HepG2 (cell line): Measurements from ENCODE around the gene ARTN. TPM values are rescaled to one million over a fixed set of nuclear protein-coding genes. Genes with fewer than 3 reads are reported as not detected.

Experiments
- ATF6 ChIP-seq: sonication (generic); formaldehyde crosslinking; conservative IDR thresholded peaks from 2 replicates; pipeline ENCODE4 v1.4.0; 2020; ENCODE audit warnings: missing genetic modification reagents
- CREM ChIP-seq, 2 experiments: sonication (generic) in 1 of 2; formaldehyde crosslinking in 1 of 2; IDR thresholded peaks; 2 replicates each; pipeline versions ENCODE4 v1.4.0 to v1.6.1; 2016 to 2020; ENCODE audit warnings: antibody characterized with exemption in 1 of 2, mild to moderate bottlenecking in 1 of 2, missing genetic modification reagents in 1 of 2
- ETV5 ChIP-seq: IDR thresholded peaks from 2 replicates; pipeline ENCODE4 v1.6.1; 2018; ENCODE audit warnings: missing biosample characterization, missing genetic modification reagents, inconsistent platforms, borderline replicate concordance
- FOXK2 ChIP-seq: fragments of 450-650 bp; IDR thresholded peaks from 2 replicates; pipeline ENCODE4 v1.6.1; 2016
- HCFC1 ChIP-seq: fragments of 150-350 bp; IDR thresholded peaks from 2 replicates; pipeline ENCODE4 v1.6.1; 2014; ENCODE audit warnings: low read depth, low read length
- HDAC2 ChIP-seq: sonication (generic); formaldehyde crosslinking; IDR thresholded peaks from 2 replicates; pipeline ENCODE4 v1.4.0; 2020; ENCODE audit warnings: missing genetic modification reagents
- HNF4G ChIP-seq, 2 experiments: sonication (generic) in 1 of 2; formaldehyde crosslinking in 1 of 2; IDR thresholded peaks; 2 replicates each; pipeline versions ENCODE4 v1.4.0 to v1.6.1; 2011 to 2020; ENCODE audit warnings: borderline replicate concordance in 2 of 2, low read depth in 2 of 2, mild to moderate bottlenecking in 2 of 2, low read length in 1 of 2, missing genetic modification reagents in 1 of 2, moderate library complexity in 1 of 2
- KAT8 ChIP-seq: IDR thresholded peaks from 2 replicates; pipeline ENCODE4 v1.6.1; 2016; ENCODE audit warnings: missing genetic modification reagents, missing compliant biosample characterization
- KLF15 ChIP-seq: sonication (generic); formaldehyde crosslinking; IDR thresholded peaks from 2 replicates; pipeline ENCODE4 v1.8.1; 2023; ENCODE audit warnings: borderline replicate concordance, mild to moderate bottlenecking, inconsistent platforms, missing genetic modification reagents, mixed read lengths
- NFE2L1 ChIP-seq: sonication (generic); formaldehyde crosslinking; IDR thresholded peaks from 2 replicates; pipeline ENCODE4 v1.4.0; 2020; ENCODE audit warnings: missing genetic modification reagents, mild to moderate bottlenecking, borderline replicate concordance
- NRL ChIP-seq: sonication (generic); formaldehyde crosslinking; IDR thresholded peaks from 2 replicates; pipeline ENCODE4 v1.5.0; 2020; ENCODE audit warnings: missing genetic modification reagents, mild to moderate bottlenecking, moderate library complexity, borderline replicate concordance
- PAF1 ChIP-seq: IDR thresholded peaks from 2 replicates; pipeline ENCODE4 v1.6.1; 2016; ENCODE audit warnings: missing genetic modification reagents, missing compliant biosample characterization
- PREB ChIP-seq: sonication (generic); formaldehyde crosslinking; IDR thresholded peaks from 2 replicates; pipeline ENCODE4 v1.4.0; 2020; ENCODE audit warnings: missing genetic modification reagents
- SNAPC2 ChIP-seq: sonication (generic); formaldehyde crosslinking; IDR thresholded peaks from 2 replicates; pipeline ENCODE4 v1.8.1; 2022; ENCODE audit warnings: mild to moderate bottlenecking, missing genetic modification reagents
- TAF15 ChIP-seq: fragments of 200-400 bp; formaldehyde crosslinking; IDR thresholded peaks from one replicate; pipeline ENCODE4 v1.6.1; 2018; ENCODE audit warnings: mild to moderate bottlenecking, low read depth, low read length; ENCODE audit not compliant: poor library complexity, severe bottlenecking
- TFDP2 ChIP-seq: sonication (generic); formaldehyde crosslinking; IDR thresholded peaks from 2 replicates; pipeline ENCODE4 v1.4.0; 2020; ENCODE audit warnings: missing genetic modification reagents
- UBTF ChIP-seq: sonication (generic); formaldehyde crosslinking; IDR thresholded peaks from 2 replicates; pipeline ENCODE4 v1.4.0; 2020; ENCODE audit warnings: mild to moderate bottlenecking, missing genetic modification reagents
- ZNF274 ChIP-seq: sonication (generic); formaldehyde crosslinking; IDR thresholded peaks from 2 replicates; pipeline ENCODE4 v1.5.1; 2020; ENCODE audit warnings: mild to moderate bottlenecking, missing genetic modification reagents
- ZNF296 ChIP-seq: sonication (generic); formaldehyde crosslinking; conservative IDR thresholded peaks from 2 replicates; pipeline ENCODE4 v1.5.0; 2020; ENCODE audit warnings: mild to moderate bottlenecking, missing genetic modification reagents
- ZNF3 ChIP-seq: IDR thresholded peaks from 2 replicates; pipeline ENCODE4 v1.7.0; 2017; ENCODE audit warnings: inconsistent platforms
- ZNF788 ChIP-seq: sonication (generic); formaldehyde crosslinking; IDR thresholded peaks from 2 replicates; pipeline ENCODE4 v1.5.0; 2020; ENCODE audit warnings: mild to moderate bottlenecking, missing genetic modification reagents, borderline replicate concordance
- polyA plus RNA-seq, 8 experiments: library from polyadenylated mRNA; depleted of rRNA in 3 of 8; stranded (reverse) in 7 of 8; unstranded in 1 of 8; fragments of >200 nt; fragmentation: Illumina TruSeq in 4 of 8; extraction: Trizol in 4 of 8; gene quantifications; 2 replicates each; pipeline versions ENCODE4 v1.2.1 to v1.2.3, GENCODE V29; 2011 to 2016; ENCODE audit warnings: low read depth in 4 of 8, missing spikeins in 1 of 8, mixed read lengths in 1 of 8; ENCODE audit not compliant: insufficient read depth in 1 of 8
- total RNA-seq, 5 experiments: library from RNA; depleted of rRNA; stranded (reverse); fragments of >200 nt; fragmentation: Illumina TruSeq; extraction: Trizol; gene quantifications; 2 replicates each; pipeline ENCODE4 v1.2.3, GENCODE V29; 2016; ENCODE audit warnings: low read depth in 1 of 5

ARTN gene
- total and polyA plus RNA-seq, 2 of the 13 experiments (the other 11 are each of a cell fraction or from before 2014, with no cell fraction given), result 0.11 to 0.62 TPM

- 0 out of 2 replicates have a peak, but pooled peaks have one; percentile 44 for TF ChIP-seq HDAC2 (CRISPR knock-in tag)
- TF ChIP-seq HNF4G (IDR thresholded peaks at IDR 0.05; ENCODE audit: borderline replicate concordance, low read depth, low read length), result no peak
- TF ChIP-seq HNF4G (CRISPR knock-in tag; IDR thresholded peaks at IDR 0.05; ENCODE audit: borderline replicate concordance, low read depth), result no peak
- TF ChIP-seq TFDP2 (CRISPR knock-in tag), result peak; percentile 37; the same call in 1 of the 2 replicates
- peak; percentile 26; the same call in 1 of the 2 replicates for TF ChIP-seq UBTF (CRISPR knock-in tag)
- peak; percentile 84 for TF ChIP-seq KAT8
- no peak for TF ChIP-seq KLF15 (CRISPR knock-in tag)
- 0 out of 2 replicates have a peak, but pooled peaks have one; percentile 5 for TF ChIP-seq ETV5 (CRISPR knock-in tag)
- TF ChIP-seq PREB (CRISPR knock-in tag), result no peak
- peak; percentile 91 for TF ChIP-seq CREM (IDR thresholded peaks at IDR 0.05)
- no peak for TF ChIP-seq CREM (CRISPR knock-in tag; IDR thresholded peaks at IDR 0.05)
- peak; percentile 92 for TF ChIP-seq HCFC1
- no peak for TF ChIP-seq ATF6 (CRISPR knock-in tag)
- TF ChIP-seq ZNF296 (CRISPR knock-in tag), result no peak
- no peak for TF ChIP-seq SNAPC2 (CRISPR knock-in tag)
- TF ChIP-seq ZNF788 (CRISPR knock-in tag), result no peak
- TF ChIP-seq TAF15, result peak; percentile 4
- TF ChIP-seq PAF1 (CRISPR knock-in tag), result no peak
- 0 out of 2 replicates have a peak, but pooled peaks have one; percentile 63 for TF ChIP-seq NRL (CRISPR knock-in tag)
- no peak for TF ChIP-seq ZNF274
- no peak for TF ChIP-seq ZNF3 (CRISPR knock-in tag)
- TF ChIP-seq NFE2L1 (CRISPR knock-in tag), result no peak
- TF ChIP-seq FOXK2, result no peak
Observed at GRCh38 chr1:43969746-43970466, 36.3 kb downstream of the ARTN start, which contains the start of gene DPH2 (continued).
